Peyer's patch (tissue), 4 donors: ENCODE measurements around the gene KYNU. TPM values are rescaled to one million over a fixed set of nuclear protein-coding genes. Genes with fewer than 3 reads are reported as not detected.

Experiments used
- DNase-seq, 3 donors: peaks; one replicate each; pipeline ENCODE4 v3.0.0-alpha.2; 2017 to 2019
- H3K27ac ChIP-seq, 4 donors: fragments of 200-600 bp; sonication (generic); one replicate each; pipeline ENCODE4 v1.5.1; 2016 to 2019
- H3K27me3 ChIP-seq, 2 donors: fragments of 200-600 bp; sonication (generic); one replicate each; pipeline ENCODE4 v1.5.1; 2019
- H3K36me3 ChIP-seq, 3 donors: fragments of 200-600 bp; sonication (generic); one replicate each; pipeline ENCODE4 v1.5.1; 2016 to 2019
- H3K4me1 ChIP-seq, 4 donors: fragments of 200-600 bp; sonication (generic); one replicate each; pipeline ENCODE4 v1.5.1; 2016 to 2019
- H3K4me3 ChIP-seq, 4 donors: fragments of 200-600 bp; sonication (generic); 1 replicate in 3 of 4; 2 replicates in 1 of 4; pipeline ENCODE4 v1.5.1; 2016 to 2019; ENCODE audit warnings: mild to moderate bottlenecking in 1 of 4
- H3K9me3 ChIP-seq, 4 donors: fragments of 200-600 bp; sonication (generic); one replicate each; pipeline ENCODE4 v1.5.1; 2016 to 2019; ENCODE audit warnings: mild to moderate bottlenecking in 1 of 4
- POLR2A ChIP-seq, 2 donors: fragments of 450-650 bp; IDR thresholded peaks; one replicate each; pipeline ENCODE4 v1.5.1; 2017; ENCODE audit warnings: antibody characterized with exemption in 2 of 2, mild to moderate bottlenecking in 2 of 2, moderate library complexity in 2 of 2
- total RNA-seq, 4 donors: library from RNA; depleted of rRNA; stranded (reverse); fragments of >200 nt; gene quantifications; one replicate each; pipeline ENCODE4 v1.1.0, GENCODE V29; 2016
- TF ChIP-seq, protein P1 (sequence below), 6 experiments: fragments of 450-650 bp in 4 of 6; fragments of 200-600 bp in 2 of 6; sonication (generic) in 1 of 6; IDR thresholded peaks; one replicate each; pipeline ENCODE4 v1.5.1; 2017 to 2019; ENCODE audit warnings: antibody characterized with exemption in 6 of 6, mild to moderate bottlenecking in 3 of 6, moderate library complexity in 1 of 6

Gene KYNU
- total RNA-seq, 4 donors from 2014 or later, result 0.53 to 25.6 (median 2.5) TPM

DNA sequence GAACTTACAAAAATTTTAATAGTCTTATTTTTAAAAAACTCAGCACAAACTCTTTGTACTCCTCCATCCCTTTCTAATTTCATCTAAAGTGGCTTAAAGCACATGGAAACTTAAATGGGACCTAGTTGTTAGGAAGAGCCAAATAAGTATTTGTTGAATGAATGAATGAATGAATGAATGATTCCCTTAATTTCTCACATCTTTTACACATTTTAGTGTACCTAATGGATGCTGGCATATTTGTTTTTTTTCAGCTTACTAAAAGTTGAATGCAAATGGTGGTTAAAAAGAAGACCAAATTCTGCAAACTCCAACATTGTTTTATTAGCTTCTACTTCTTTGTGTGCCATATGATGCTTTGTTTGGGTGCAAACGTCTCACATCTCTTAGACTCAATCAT lies 89.6 kb downstream of the KYNU start:
- no peaks in the 10 kb centered on the region for H3K9me3 ChIP-seq
- no peak for DNase-seq
- no peak overlapping the region for H3K4me3 ChIP-seq
- no peak for TF ChIP-seq POLR2A (IDR thresholded peaks at IDR 0.05)
- TF ChIP-seq, protein P1, sequence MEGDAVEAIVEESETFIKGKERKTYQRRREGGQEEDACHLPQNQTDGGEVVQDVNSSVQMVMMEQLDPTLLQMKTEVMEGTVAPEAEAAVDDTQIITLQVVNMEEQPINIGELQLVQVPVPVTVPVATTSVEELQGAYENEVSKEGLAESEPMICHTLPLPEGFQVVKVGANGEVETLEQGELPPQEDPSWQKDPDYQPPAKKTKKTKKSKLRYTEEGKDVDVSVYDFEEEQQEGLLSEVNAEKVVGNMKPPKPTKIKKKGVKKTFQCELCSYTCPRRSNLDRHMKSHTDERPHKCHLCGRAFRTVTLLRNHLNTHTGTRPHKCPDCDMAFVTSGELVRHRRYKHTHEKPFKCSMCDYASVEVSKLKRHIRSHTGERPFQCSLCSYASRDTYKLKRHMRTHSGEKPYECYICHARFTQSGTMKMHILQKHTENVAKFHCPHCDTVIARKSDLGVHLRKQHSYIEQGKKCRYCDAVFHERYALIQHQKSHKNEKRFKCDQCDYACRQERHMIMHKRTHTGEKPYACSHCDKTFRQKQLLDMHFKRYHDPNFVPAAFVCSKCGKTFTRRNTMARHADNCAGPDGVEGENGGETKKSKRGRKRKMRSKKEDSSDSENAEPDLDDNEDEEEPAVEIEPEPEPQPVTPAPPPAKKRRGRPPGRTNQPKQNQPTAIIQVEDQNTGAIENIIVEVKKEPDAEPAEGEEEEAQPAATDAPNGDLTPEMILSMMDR (IDR thresholded peaks at IDR 0.05), result no peak
- H3K27ac ChIP-seq, result no peak overlapping the region
- no peaks in the 10 kb centered on the region for H3K4me1 ChIP-seq
- no peaks in the 10 kb centered on the region for H3K36me3 ChIP-seq
- no peaks in the 10 kb centered on the region for H3K27me3 ChIP-seq

DNA sequence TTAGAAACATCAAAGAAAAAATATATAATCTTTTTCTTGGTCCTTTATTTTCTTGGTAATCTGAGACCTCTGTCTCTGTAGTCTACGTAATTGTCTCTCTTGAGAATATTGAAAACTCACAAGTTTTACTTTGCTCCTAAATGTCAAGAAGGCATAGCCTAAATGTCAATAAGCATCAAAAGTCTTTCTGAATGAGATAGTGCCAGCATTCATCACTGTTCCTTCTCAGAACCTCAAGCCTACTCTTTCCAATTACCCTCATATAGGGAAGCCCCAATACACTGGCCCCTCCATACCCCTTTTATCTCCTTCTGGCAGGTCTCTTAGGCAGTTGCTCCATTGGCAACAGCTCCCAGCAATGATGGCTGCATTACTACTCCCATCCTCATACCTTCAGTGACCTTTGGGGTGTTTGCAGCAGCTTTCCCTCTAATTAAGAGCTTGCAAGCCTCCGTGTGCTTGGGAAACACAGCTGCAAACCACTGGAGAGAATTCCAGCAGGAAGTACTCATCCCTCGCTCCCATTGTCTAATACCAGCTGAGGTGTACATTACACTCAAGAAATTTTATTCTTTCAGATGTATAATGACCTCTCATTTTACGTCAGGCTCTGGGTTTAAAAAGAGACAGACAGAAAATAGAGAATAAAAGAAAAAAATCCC lies 95.8 kb downstream of the KYNU start:
- no peak overlapping the region for H3K4me3 ChIP-seq
- no peaks in the 10 kb centered on the region for H3K9me3 ChIP-seq
- H3K36me3 ChIP-seq, result no peaks in the 10 kb centered on the region
- H3K27me3 ChIP-seq, result no peaks in the 10 kb centered on the region
- no peak for TF ChIP-seq POLR2A (IDR thresholded peaks at IDR 0.05)
- TF ChIP-seq, protein P1 (IDR thresholded peaks at IDR 0.05), result no peak
- no peak for DNase-seq
- H3K4me1 ChIP-seq, result no peaks in the 10 kb centered on the region
- no peak overlapping the region for H3K27ac ChIP-seq

DNA sequence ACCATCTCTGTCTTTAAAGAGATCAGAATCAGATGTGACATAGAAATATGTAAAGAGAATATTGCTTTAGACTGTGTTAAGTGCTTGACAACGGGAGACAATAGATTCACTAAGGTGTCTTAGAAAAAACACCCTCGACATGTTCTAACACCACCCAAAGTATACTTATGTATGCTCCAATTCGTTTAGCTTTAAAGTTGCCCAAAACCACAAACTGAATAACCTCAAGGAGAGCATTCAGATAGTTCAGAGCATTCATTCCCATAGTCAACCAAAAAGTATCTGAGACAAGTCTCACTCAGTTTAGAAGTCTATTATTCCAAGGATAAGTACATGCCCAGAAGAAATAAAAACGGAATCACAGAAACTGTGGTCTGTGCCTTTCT lies 96.4 kb downstream of the KYNU start:
- Histone ChIP-seq H3K27me3 (no peaks in the 10 kb centered on the region), H3K9me3 (no peaks in the 10 kb centered on the region), H3K27ac (no peak overlapping the region), H3K4me1 (no peaks in the 10 kb centered on the region), H3K4me3 (no peak overlapping the region), H3K36me3 (no peaks in the 10 kb centered on the region)
- no peak for TF ChIP-seq POLR2A (IDR thresholded peaks at IDR 0.05)
- TF ChIP-seq, protein P1 (IDR thresholded peaks at IDR 0.05), result no peak
- no peak for DNase-seq

DNA sequence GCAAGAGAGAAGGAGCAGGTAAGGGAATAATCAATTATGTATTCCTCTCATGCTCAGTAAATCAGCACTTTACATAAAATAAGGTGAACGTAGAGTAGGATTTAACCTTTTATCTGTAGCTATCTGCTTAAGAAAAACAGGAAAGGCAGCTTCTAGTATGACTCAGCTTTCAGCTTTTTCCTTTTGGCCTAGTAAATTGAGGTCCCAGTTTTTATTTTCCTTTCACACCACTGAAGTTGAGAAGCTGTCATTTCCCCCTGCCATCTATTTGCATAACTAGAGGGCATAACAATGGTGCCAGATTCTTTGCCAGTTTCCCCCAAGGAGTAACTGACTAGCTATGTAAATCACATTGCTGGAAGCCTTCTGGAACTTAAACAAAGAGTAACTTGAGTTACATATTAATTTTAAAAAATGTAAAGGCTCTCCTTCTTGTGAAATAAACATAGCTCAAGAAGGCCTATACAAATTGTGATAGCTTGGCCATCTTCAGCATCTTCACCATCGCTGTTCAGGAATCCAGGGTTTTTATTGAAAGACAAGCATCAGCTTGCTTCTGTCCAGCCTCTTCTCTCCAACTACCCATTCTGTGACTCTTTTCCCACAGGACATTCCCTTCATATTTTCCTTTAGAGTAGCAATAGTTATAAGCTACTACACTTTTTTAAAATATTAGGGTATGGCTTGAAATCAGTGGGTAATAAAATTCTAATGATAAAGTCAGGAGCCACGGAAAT lies 97.0 kb downstream of the KYNU start:
- no peaks in the 10 kb centered on the region for H3K27me3 ChIP-seq
- no peak for DNase-seq
- H3K27ac ChIP-seq, result no peak overlapping the region
- H3K9me3 ChIP-seq, result no peaks in the 10 kb centered on the region
- H3K4me1 ChIP-seq, result no peaks in the 10 kb centered on the region
- H3K36me3 ChIP-seq, result no peaks in the 10 kb centered on the region
- TF ChIP-seq POLR2A (IDR thresholded peaks at IDR 0.05), result no peak
- TF ChIP-seq, protein P1 (IDR thresholded peaks at IDR 0.05), result no peak
- H3K4me3 ChIP-seq, result no peak overlapping the region

DNA sequence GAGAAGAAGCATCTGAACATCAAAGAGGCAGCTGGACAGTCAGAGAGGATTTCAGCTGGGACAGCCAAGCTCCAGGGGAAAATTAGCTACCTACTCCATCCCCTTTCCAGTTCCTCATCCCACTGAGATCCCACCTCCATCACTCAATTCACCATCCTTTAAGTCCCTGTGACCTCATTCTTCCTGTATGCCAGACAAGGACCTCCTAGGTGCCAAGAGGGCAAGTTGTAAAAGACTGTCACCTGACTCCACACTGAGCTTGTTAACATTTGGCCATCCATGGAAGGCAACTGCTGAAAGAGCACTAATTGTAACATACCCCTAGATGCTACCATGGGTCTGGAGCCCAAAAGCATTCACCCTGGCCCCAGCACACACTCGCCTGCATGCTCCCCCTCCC lies 97.8 kb downstream of the KYNU start:
- H3K4me1 ChIP-seq, result no peaks in the 10 kb centered on the region
- H3K36me3 ChIP-seq, result no peaks in the 10 kb centered on the region
- no peak overlapping the region for H3K27ac ChIP-seq
- TF ChIP-seq POLR2A (IDR thresholded peaks at IDR 0.05), result no peak
- TF ChIP-seq, protein P1 (IDR thresholded peaks at IDR 0.05), result no peak
- no peaks in the 10 kb centered on the region for H3K9me3 ChIP-seq
- DNase-seq, result no peak
- H3K27me3 ChIP-seq, result no peaks in the 10 kb centered on the region
- no peak overlapping the region for H3K4me3 ChIP-seq
